ENCODE results near the gene YBX2. TPM values are rescaled to one million over a fixed set of nuclear protein-coding genes. Genes with fewer than 3 reads are reported as not detected.

Gene YBX2
- polyA plus RNA-seq, 1 donor (not counting 4 experiments of a cell fraction or from before 2014, with no cell fraction given), result 0.05 TPM

DNA sequence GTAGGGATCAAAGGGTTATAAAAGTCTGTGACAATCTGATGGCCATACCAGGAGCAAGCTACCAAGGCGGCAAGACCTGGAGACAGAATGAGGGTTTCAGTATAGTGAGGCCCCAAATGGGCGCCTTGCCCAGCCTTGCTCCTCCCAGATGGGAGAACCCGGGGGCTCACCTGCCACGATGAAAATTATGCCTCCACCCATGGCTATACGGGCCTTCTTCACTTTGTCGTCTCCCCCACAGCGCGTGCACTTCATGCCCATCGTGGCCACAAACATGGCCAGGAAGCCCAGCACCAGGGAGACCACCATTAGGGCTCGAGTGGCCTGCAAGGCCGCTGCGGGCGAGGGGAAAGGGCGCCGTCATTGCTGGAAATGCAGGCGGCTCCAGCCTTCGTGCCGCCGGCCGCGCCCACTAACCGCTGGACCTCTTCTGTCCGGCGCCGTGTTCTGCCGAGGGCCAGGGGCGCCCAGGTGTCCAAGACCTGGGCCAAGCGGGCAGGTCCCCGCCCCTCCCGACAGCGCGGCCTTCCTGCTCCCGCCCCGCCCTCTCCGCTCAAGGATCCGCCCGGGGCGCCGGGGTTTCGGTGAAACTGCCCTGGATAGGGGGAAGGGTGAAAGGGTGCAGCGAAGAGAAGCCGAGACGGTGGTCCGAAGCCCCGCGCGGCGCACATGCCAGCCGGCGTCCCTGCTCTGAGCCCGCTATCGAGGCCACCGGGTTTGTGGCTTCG lies 33.6 kb downstream of the YBX2 start:
- Histone ChIP-seq H3K36me3 (ENCODE audit: control insufficient read depth in 2 of 2, extremely low read depth in 1 of 2, insufficient read depth in 2 of 2, low read length in 2 of 2) (peaks cover 4 to 31% of the 10 kb centered on the region in 2 experiments), H3K9ac (ENCODE audit: control insufficient read depth, extremely low read depth, insufficient read depth, low read length) (peak overlapping the region; percentile 74), H3K79me2 (ENCODE audit: control insufficient read depth, insufficient read depth, low read length) (no peaks in the 10 kb centered on the region), H2AFZ (ENCODE audit: control insufficient read depth, low read length) (peak overlapping the region; percentile 79), H3K9me3 (ENCODE audit: control insufficient read depth, low read depth, low read length) (no peaks in the 10 kb centered on the region), H3K9me1 (ENCODE audit: control insufficient read depth, extremely low read depth, insufficient read depth, low read length) (no peaks in the 10 kb centered on the region), H4K20me1 (ENCODE audit: control insufficient read depth, extremely low read depth, insufficient read depth, low read length) (no peaks in the 10 kb centered on the region), H3K4me2 (ENCODE audit: control insufficient read depth, extremely low read depth, insufficient read depth, low read depth, low read length) (peak overlapping the region; percentile 92), H3K27me3 (ENCODE audit: control insufficient read depth, extremely low read depth, insufficient read depth, low read length) (no peaks in the 10 kb centered on the region), H3K4me1 (ENCODE audit: control insufficient read depth, extremely low read depth, insufficient read depth, low read length) (peaks cover 34% of the 10 kb centered on the region), H3K27ac (ENCODE audit: control insufficient read depth, insufficient read depth, low read length) (peak overlapping the region; percentile 40), H3K4me3 (ENCODE audit: control insufficient read depth in 2 of 3, extremely low read depth in 1 of 3, insufficient read depth in 2 of 3, low read depth in 1 of 3, low read length in 3 of 3) (peak overlapping the region; percentile 41 to 42 (median 41))
- FAIRE-seq, result no peak
- no peak for DNase-seq (ENCODE audit: low read depth, low spot score)
- dilution Hi-C loops (cut with MboI; ENCODE audit: extremely low pct_ligation_motif_present, low sequenced_read_pairs), result no loop called here
- TF ChIP-seq EZH2 (IDR thresholded peaks at IDR 0.05; ENCODE audit: low read length), result no peak
- TF ChIP-seq, protein P1, sequence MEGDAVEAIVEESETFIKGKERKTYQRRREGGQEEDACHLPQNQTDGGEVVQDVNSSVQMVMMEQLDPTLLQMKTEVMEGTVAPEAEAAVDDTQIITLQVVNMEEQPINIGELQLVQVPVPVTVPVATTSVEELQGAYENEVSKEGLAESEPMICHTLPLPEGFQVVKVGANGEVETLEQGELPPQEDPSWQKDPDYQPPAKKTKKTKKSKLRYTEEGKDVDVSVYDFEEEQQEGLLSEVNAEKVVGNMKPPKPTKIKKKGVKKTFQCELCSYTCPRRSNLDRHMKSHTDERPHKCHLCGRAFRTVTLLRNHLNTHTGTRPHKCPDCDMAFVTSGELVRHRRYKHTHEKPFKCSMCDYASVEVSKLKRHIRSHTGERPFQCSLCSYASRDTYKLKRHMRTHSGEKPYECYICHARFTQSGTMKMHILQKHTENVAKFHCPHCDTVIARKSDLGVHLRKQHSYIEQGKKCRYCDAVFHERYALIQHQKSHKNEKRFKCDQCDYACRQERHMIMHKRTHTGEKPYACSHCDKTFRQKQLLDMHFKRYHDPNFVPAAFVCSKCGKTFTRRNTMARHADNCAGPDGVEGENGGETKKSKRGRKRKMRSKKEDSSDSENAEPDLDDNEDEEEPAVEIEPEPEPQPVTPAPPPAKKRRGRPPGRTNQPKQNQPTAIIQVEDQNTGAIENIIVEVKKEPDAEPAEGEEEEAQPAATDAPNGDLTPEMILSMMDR (optimal IDR thresholded peaks at IDR 0.05 in 1 of 3, IDR thresholded peaks at IDR 0.05 in 1 of 3, conservative IDR thresholded peaks at IDR 0.05 in 1 of 3; ENCODE audit: extremely low read depth in 1 of 3, insufficient read depth in 2 of 3, low read length in 3 of 3), result no peak

- Histone ChIP-seq H2AFZ (ENCODE audit: control insufficient read depth, low read length) (no peak overlapping the region), H4K20me1 (ENCODE audit: control insufficient read depth, extremely low read depth, insufficient read depth, low read length) (no peaks in the 10 kb centered on the region), H3K27me3 (ENCODE audit: control insufficient read depth, extremely low read depth, insufficient read depth, low read length) (no peaks in the 10 kb centered on the region), H3K4me1 (ENCODE audit: control insufficient read depth, extremely low read depth, insufficient read depth, low read length) (peaks cover 34% of the 10 kb centered on the region), H3K9me3 (ENCODE audit: control insufficient read depth, low read depth, low read length) (no peaks in the 10 kb centered on the region), H3K9me1 (ENCODE audit: control insufficient read depth, extremely low read depth, insufficient read depth, low read length) (no peaks in the 10 kb centered on the region), H3K4me2 (ENCODE audit: control insufficient read depth, extremely low read depth, insufficient read depth, low read depth, low read length) (peak overlapping the region; percentile 92), H3K36me3 (ENCODE audit: control insufficient read depth in 2 of 2, extremely low read depth in 1 of 2, insufficient read depth in 2 of 2, low read length in 2 of 2) (peaks cover 4 to 31% of the 10 kb centered on the region in 2 experiments), H3K27ac (ENCODE audit: control insufficient read depth, insufficient read depth, low read length) (peak overlapping the region; percentile 36), H3K79me2 (ENCODE audit: control insufficient read depth, insufficient read depth, low read length) (no peaks in the 10 kb centered on the region), H3K4me3 (ENCODE audit: control insufficient read depth in 2 of 3, extremely low read depth in 1 of 3, insufficient read depth in 2 of 3, low read depth in 1 of 3, low read length in 3 of 3) (peak overlapping the region in 1 of 3 experiments; percentile 41), H3K9ac (ENCODE audit: control insufficient read depth, extremely low read depth, insufficient read depth, low read length) (peak overlapping the region; percentile 74)
- TF ChIP-seq, protein P1 (optimal IDR thresholded peaks at IDR 0.05 in 1 of 3, IDR thresholded peaks at IDR 0.05 in 1 of 3, conservative IDR thresholded peaks at IDR 0.05 in 1 of 3; ENCODE audit: extremely low read depth in 1 of 3, insufficient read depth in 2 of 3, low read length in 3 of 3), result no peak
- TF ChIP-seq EZH2 (IDR thresholded peaks at IDR 0.05; ENCODE audit: low read length), result no peak
- FAIRE-seq (no peak), DNase-seq (ENCODE audit: low read depth, low spot score) (no peak)
- dilution Hi-C loops (cut with MboI; ENCODE audit: extremely low pct_ligation_motif_present, low sequenced_read_pairs), result no loop called here
These were observed 34.3 kb downstream of the YBX2 start for GRCh38 chr17:7260151-7260550.
